Fibroblast of mammary gland (primary cell): ENCODE data around the gene PSEN2.

Experiments used
- DNase-seq: peaks from one replicate; pipeline ENCODE4 v3.0.0-alpha.2; 2010; ENCODE audit warnings: low read depth
- H3K4me3 ChIP-seq: 2 replicates; pipeline ENCODE4 v1.5.1; 2011; ENCODE audit warnings: low read depth, mild to moderate bottlenecking, low read length, moderate library complexity; ENCODE audit not compliant: control insufficient read depth
- TF ChIP-seq, protein P1 (sequence below): conservative IDR thresholded peaks from 2 replicates; pipeline ENCODE4 v1.5.1; 2011; ENCODE audit warnings: low read depth, low read length, inconsistent platforms; ENCODE audit not compliant: control insufficient read depth, insufficient read depth

PSEN2 gene

DNA sequence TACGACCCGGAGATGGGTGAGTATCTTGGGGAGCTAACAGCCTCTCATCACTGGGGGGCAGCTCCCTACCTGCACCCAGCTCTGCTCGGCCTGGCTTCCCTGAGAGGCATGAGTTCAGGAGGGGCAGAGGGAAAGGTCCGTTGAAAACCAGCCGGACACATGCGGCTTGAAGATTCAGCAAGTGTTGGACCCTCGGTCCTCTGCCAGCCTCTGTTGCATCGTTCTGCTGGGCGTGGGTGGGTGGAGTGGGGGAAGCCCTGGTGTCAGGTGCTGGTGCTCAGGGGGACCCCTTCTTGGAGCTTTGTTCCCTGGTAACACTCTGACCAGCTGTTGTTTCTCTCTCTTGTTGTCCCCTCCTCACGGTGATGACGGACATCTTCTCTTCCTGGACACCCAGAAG, 20.9 kb downstream of the PSEN2 start:
- TF ChIP-seq, protein P1, sequence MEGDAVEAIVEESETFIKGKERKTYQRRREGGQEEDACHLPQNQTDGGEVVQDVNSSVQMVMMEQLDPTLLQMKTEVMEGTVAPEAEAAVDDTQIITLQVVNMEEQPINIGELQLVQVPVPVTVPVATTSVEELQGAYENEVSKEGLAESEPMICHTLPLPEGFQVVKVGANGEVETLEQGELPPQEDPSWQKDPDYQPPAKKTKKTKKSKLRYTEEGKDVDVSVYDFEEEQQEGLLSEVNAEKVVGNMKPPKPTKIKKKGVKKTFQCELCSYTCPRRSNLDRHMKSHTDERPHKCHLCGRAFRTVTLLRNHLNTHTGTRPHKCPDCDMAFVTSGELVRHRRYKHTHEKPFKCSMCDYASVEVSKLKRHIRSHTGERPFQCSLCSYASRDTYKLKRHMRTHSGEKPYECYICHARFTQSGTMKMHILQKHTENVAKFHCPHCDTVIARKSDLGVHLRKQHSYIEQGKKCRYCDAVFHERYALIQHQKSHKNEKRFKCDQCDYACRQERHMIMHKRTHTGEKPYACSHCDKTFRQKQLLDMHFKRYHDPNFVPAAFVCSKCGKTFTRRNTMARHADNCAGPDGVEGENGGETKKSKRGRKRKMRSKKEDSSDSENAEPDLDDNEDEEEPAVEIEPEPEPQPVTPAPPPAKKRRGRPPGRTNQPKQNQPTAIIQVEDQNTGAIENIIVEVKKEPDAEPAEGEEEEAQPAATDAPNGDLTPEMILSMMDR = no peak
- no peak overlapping the region for H3K4me3 ChIP-seq
- no peak for DNase-seq

DNA sequence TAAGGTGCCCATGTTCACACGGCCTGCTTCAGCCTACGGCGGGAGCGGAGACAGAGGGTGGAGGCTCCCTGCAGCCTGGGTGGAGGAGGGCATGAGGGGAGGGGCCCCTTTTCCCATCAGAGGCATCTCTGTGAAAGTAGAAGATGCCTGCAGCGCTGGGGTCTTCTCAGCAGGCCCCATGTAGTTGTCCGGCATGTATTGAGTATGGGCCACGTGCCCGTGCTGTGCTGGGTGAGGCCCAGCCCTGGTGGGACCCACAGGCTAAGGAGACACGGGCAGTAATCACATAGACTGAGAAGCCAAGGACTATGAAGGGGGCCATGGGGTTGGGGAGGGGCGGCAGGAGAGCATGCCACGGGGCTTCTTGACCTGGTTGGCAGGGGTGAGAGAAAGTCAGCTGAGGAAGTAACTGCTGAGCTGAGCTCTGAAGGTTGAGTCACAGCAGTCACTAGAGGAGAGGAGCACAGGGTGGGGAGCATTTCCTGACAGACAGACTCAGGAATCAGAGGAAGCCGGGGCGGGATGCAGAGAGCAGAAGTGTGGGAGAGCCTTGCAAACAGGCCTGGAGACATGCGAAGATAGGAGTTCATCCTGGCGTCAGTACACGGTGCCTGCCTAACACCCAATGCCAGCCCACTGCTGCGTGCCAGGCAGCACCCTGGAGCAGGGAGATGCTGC, 21.6 kb downstream of the PSEN2 start:
- TF ChIP-seq, protein P1 = no peak
- H3K4me3 ChIP-seq = no peak overlapping the region
- DNase-seq = peak; percentile 22

DNA sequence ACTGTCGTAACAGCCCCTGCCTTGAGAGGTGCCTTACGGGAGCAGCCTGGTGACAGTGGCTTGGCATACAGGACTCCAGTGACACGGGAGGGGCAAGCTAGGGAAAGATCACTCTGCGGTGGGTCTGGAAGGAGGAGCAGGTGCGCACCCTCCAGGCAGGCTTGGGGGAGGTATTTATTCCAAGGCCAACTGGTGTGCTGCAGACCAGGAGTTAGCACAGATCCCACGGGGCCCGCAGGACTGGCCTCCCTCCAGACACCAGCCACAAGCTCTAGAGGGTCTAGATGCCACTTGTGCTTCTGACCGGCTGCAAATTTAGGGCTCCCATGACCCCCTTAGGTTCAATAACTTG, 22.1 kb downstream of the PSEN2 start:
- DNase-seq = no peak
- no peak overlapping the region for H3K4me3 ChIP-seq
- TF ChIP-seq, protein P1 = no peak

DNA sequence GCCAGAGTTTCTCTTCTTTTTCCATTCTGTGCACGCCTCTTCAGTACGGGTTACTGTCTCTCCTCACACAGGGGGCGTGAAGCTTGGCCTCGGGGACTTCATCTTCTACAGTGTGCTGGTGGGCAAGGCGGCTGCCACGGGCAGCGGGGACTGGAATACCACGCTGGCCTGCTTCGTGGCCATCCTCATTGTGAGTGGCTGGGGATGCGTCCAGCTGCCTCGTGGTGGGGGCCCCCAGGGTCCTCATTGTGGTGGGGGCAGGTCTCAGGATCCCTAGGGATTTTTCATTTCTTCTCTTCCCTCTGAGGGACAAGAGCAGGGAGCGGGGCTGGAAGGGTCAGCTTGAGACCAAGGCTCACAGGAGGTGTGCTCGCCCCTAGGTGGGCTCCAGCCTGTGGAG, 23.5 kb downstream of the PSEN2 start:
- no peak for DNase-seq
- H3K4me3 ChIP-seq = no peak overlapping the region
- TF ChIP-seq, protein P1 = no peak

DNA sequence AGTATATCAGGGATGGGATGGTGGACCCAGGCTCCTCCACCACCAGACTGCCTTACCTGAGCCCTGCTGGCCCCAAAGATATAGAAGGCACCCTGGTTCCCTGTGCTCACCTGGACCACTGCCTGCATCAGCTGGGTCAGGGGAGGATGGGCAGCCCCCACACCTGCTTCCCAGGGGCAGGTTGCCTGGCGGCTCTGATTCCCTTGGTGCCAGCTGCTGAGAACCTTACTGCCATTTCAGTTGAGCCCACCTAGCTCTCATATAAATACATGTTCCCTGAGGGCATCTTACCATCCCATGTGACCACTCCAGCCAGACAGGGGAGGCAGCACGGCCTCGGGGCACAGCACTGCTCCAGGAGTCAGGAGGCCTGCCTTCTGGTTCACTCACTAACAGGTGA, 24.4 kb downstream of the PSEN2 start:
- no peak overlapping the region for H3K4me3 ChIP-seq
- no peak for DNase-seq
- TF ChIP-seq, protein P1 = no peak

DNA sequence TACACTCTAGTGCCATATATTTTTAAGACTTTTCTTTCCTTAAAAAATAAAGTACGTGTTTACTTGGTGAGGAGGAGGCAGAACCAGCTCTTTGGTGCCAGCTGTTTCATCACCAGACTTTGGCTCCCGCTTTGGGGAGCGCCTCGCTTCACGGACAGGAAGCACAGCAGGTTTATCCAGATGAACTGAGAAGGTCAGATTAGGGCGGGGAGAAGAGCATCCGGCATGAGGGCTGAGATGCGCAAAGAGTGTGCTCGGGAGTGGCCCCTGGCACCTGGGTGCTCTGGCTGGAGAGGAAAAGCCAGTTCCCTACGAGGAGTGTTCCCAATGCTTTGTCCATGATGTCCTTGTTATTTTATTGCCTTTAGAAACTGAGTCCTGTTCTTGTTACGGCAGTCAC, 25.2 kb downstream of the PSEN2 start:
- TF ChIP-seq, protein P1 = no peak
- no peak for DNase-seq
- H3K4me3 ChIP-seq = no peak overlapping the region

DNA sequence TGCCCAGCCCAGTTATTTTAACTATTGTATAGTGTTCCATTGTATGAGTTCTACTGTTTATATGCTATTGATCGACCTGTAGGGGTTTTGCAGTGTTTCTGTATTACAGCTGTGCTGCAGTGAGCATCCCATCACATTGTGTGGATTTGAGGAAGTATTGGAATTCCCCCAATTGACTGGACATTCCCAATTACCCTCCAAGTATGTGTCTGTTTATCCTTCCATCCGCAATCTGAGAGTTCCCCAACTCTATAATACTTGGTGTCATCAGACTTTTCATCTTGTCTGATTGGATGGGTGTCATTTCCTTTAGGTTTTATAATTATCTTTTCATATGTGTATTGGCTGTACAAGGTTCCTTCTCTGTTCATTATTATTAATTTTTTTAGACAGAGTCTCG, 27.8 kb downstream of the PSEN2 start:
- no peak overlapping the region for H3K4me3 ChIP-seq
- DNase-seq = no peak
- TF ChIP-seq, protein P1 = no peak
